Endothelial cell (in vitro differentiated cells): ENCODE data around the gene CCDC112. TPM values are rescaled to one million over a fixed set of nuclear protein-coding genes. Genes with fewer than 3 reads are reported as not detected.

Experiments
- DNase-seq: peaks from one replicate; pipeline ENCODE4 v3.0.0; 2021; ENCODE audit warnings: low spot score
- H3K27ac Mint-ChIP-seq: one replicate; pipeline ENCODE4 v1.8.0; 2021; ENCODE audit warnings: mixed read lengths, inconsistent platforms; ENCODE audit not compliant: unreplicated experiment
- H3K27me3 Mint-ChIP-seq: one replicate; pipeline ENCODE4 v1.8.0; 2021; ENCODE audit warnings: mild to moderate bottlenecking, moderate library complexity, mixed read lengths, inconsistent platforms; ENCODE audit not compliant: unreplicated experiment
- H3K36me3 Mint-ChIP-seq: one replicate; pipeline ENCODE4 v1.8.0; 2021; ENCODE audit warnings: mild to moderate bottlenecking, low read depth, mixed read lengths, inconsistent platforms; ENCODE audit not compliant: unreplicated experiment
- H3K4me1 Mint-ChIP-seq: one replicate; pipeline ENCODE4 v1.8.0; 2021; ENCODE audit warnings: mild to moderate bottlenecking, mixed read lengths, inconsistent platforms; ENCODE audit not compliant: unreplicated experiment
- H3K4me3 Mint-ChIP-seq: one replicate; pipeline ENCODE4 v1.8.0; 2021; ENCODE audit warnings: mild to moderate bottlenecking, mixed read lengths, inconsistent platforms; ENCODE audit not compliant: unreplicated experiment
- H3K9me3 Mint-ChIP-seq: one replicate; pipeline ENCODE4 v1.8.0; 2021; ENCODE audit warnings: mixed read lengths, inconsistent platforms; ENCODE audit not compliant: unreplicated experiment
- total RNA-seq: library from RNA; stranded (reverse); fragmentation: NEBNext Ultra II Directional; extraction: Animal tissue kit (Norgen Biotek cat#: 25700); gene quantifications from one replicate; pipeline ENCODE4 v1.2.1, GENCODE V29; 2021; ENCODE audit not compliant: unreplicated experiment
- TF ChIP-seq, protein P1 (sequence below): fragments of 200-600 bp; sonication (generic); IDR thresholded peaks from one replicate; pipeline ENCODE4 v1.5.0; 2021; ENCODE audit warnings: antibody characterized with exemption; ENCODE audit not compliant: unreplicated experiment

Gene CCDC112
- total RNA-seq, 1 donor from 2014 or later, result 7.2 TPM

DNA sequence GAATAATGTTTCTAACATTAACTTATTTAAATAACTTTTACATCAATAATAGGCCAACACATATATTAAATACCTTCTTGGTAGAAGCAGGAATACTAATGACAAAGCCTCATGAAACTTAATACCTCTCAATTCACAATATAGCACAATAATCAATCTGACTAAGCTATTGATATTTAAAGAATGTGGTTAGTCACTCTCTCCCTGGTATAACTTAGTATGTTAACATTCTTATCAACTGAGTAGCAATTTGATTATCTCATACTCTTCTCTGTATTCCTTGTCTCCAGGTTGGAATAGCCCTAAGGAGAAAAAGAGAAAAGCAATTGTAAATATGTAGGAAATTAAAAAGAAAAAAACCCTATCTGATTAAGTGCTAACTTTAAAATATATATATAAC is 28.8 kb downstream of the CCDC112 start:
- Mint-ChIP-seq H3K27me3 (peaks cover 2% of the 10 kb centered on the region), H3K4me1 (peaks cover 8% of the 10 kb centered on the region), H3K36me3 (peaks cover 3% of the 10 kb centered on the region), H3K27ac (no peak overlapping the region), H3K4me3 (no peak overlapping the region), H3K9me3 (no peaks in the 10 kb centered on the region)
- TF ChIP-seq, protein P1, sequence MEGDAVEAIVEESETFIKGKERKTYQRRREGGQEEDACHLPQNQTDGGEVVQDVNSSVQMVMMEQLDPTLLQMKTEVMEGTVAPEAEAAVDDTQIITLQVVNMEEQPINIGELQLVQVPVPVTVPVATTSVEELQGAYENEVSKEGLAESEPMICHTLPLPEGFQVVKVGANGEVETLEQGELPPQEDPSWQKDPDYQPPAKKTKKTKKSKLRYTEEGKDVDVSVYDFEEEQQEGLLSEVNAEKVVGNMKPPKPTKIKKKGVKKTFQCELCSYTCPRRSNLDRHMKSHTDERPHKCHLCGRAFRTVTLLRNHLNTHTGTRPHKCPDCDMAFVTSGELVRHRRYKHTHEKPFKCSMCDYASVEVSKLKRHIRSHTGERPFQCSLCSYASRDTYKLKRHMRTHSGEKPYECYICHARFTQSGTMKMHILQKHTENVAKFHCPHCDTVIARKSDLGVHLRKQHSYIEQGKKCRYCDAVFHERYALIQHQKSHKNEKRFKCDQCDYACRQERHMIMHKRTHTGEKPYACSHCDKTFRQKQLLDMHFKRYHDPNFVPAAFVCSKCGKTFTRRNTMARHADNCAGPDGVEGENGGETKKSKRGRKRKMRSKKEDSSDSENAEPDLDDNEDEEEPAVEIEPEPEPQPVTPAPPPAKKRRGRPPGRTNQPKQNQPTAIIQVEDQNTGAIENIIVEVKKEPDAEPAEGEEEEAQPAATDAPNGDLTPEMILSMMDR, result no peak
- no peak for DNase-seq

DNA sequence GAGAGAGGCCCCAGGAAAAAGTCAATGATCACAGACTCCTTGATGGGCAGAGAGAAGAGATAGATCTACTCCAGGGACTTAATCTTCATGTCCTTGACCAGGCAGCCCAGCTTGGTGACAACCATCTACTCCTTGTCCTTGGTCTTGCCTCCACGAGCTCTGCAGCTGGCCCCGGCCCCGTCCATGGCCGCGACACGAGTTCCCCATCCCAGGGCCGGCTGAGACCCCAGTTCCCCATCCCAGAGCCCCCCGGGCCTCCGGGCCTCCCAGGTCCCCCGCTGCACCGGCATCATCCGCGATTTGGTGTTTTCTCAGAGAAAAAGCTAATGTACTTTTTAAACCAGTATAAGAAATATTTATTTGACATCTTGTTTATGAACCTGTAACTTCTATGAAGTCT is 31.2 kb downstream of the CCDC112 start:
- peaks cover 3% of the 10 kb centered on the region for H3K36me3 Mint-ChIP-seq
- no peaks in the 10 kb centered on the region for H3K27me3 Mint-ChIP-seq
- TF ChIP-seq, protein P1, result no peak
- H3K4me3 Mint-ChIP-seq, result no peak overlapping the region
- H3K4me1 Mint-ChIP-seq, result peaks cover 19% of the 10 kb centered on the region
- no peaks in the 10 kb centered on the region for H3K9me3 Mint-ChIP-seq
- H3K27ac Mint-ChIP-seq, result no peak overlapping the region
- no peak for DNase-seq

DNA sequence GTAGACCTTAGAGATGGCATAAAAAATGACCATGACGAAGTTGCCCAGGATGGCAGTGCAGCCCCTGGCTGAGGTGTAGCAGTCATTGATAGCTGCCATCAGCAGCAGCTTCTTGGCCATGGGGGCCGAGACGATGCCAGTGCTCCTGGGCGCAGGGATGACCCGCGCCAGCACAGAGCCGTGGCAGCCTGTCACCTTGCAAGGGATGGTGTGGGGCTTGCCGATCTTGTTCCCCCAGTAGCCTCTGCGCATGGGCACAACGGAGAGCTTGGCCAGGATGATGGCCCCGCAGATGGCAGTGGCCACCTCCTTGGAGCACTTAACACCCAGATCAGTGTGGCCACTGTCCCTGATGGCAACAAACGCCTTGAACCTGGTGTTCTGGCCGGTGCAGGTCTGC is 31.7 kb downstream of the CCDC112 start:
- H3K4me1 Mint-ChIP-seq, result peaks cover 20% of the 10 kb centered on the region
- H3K9me3 Mint-ChIP-seq, result no peaks in the 10 kb centered on the region
- DNase-seq, result no peak
- H3K36me3 Mint-ChIP-seq, result peaks cover 3% of the 10 kb centered on the region
- TF ChIP-seq, protein P1, result no peak
- H3K27me3 Mint-ChIP-seq, result no peaks in the 10 kb centered on the region
- no peak overlapping the region for H3K27ac Mint-ChIP-seq
- no peak overlapping the region for H3K4me3 Mint-ChIP-seq

DNA sequence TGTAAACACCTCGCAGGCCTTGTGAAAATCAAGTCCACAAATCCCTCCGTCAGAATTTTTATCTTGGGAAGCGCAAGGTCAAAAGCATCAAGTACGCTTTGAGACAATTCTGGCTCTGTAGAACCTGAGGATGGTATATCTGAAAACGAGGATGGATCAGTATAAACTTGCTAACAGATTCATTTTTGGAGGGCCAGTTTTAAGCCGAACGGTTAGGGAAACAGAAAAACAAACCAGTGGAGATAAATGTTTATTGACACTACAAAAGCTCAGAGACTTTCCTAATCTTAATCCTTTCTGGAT is 33.4 kb downstream of the CCDC112 start:
- no peaks in the 10 kb centered on the region for H3K9me3 Mint-ChIP-seq
- no peaks in the 10 kb centered on the region for H3K27me3 Mint-ChIP-seq

DNA sequence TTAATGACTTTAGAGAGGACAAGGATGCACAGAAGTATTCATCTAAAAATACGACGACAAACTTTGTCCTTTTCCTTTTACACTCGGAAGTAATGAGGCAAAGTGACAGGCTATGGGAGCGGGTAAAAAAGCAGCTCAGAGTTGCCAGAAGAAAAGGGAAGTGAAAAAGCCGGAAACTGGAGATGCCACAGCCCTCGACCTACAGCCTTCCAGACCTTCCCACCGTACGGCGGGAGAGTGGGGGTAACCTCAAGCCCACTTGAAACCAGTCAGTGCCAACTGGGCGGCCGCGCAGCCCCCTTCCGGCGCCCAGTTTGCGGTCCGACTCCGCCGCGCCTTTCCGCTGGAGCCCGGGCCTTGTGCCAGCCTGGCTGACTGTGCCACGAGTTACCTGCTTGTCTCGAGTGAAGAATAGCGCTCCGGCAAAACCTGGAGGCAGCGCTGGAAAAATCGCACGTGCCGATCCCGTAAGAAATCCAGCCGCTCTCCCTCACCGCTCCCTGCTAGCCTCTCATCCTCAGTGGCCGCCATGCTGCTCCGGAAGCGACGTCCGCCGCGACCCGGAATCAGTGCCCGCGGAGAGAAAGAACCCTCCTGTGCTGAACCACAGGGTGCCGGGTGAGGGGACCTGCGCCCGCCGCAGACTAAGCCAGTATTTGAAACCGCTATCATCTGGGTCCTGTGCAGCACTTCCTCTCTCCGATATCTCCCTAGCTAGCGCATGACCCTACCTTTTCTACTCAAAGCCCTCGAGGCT is 34.0 kb downstream of the CCDC112 start, which contains the start of gene PGGT1B:
PGGT1B (minus strand) TSS at position 557 of the 757 bp plus-strand sequence; CDS start at position 531, 26 bp downstream.
- DNase-seq, result peak; percentile 67
- peaks cover 25% of the 10 kb centered on the region for H3K4me1 Mint-ChIP-seq
- TF ChIP-seq, protein P1, result no peak
- peaks cover 3% of the 10 kb centered on the region for H3K36me3 Mint-ChIP-seq
- H3K27ac Mint-ChIP-seq, result peak within 1 kb of the TSS; percentile 97
- H3K4me3 Mint-ChIP-seq, result peak within 1 kb of the TSS; percentile 96
- H3K27me3 Mint-ChIP-seq, result no peaks in the 10 kb centered on the region
- no peaks in the 10 kb centered on the region for H3K9me3 Mint-ChIP-seq

More for the DNA sequence above, 33.4 kb downstream of the CCDC112 start:
- peak overlapping the region; percentile 97 for H3K27ac Mint-ChIP-seq
- H3K36me3 Mint-ChIP-seq, result peaks cover 3% of the 10 kb centered on the region
- no peak for DNase-seq
- H3K4me1 Mint-ChIP-seq, result peaks cover 25% of the 10 kb centered on the region
- TF ChIP-seq, protein P1, result no peak
- H3K4me3 Mint-ChIP-seq, result peak overlapping the region; percentile 96
